Measurements from ENCODE around the gene ROBO3.

GRCh38 chr11:124875401-124875800 is 10.2 kb downstream of the ROBO3 start:
- TF ChIP-seq EZH2 (IDR thresholded peaks at IDR 0.05) (no peak), CTCF (IDR thresholded peaks at IDR 0.05) (no peak), EZH2phosphoT487 (IDR thresholded peaks at IDR 0.05) (no peak)
